ENCODE data around the gene CACNB3. TPM values are rescaled to one million over a fixed set of nuclear protein-coding genes. Genes with fewer than 3 reads are reported as not detected.

The CACNB3 gene
- total and polyA plus RNA-seq, 2 of the 13 experiments (the other 11 are each of a cell fraction or from before 2014, with no cell fraction given) = 0.29 to 0.54 TPM

DNA sequence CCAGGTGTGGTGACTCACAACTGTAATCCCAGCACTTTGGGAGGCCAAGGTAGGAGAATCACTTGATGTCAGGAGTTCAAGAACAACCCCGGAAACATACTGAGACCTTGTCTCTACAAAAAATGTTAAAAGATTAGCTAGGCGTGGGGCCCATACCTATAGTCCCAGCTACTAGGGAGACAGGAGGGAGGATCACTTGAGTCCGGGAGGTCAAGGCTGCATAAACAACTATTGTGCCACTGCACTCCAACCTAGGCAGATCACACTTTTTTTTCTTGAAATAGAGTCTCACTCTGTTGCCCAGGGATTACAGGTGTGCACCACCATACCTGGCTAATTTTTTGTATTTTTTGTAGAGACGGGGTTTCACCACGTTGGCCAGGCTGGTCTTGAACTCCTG, 41.3 kb downstream of the CACNB3 start (continued):
- TF ChIP-seq CENPX (CRISPR knock-in tag; IDR thresholded peaks at IDR 0.05) (no peak), ZBTB8A (CRISPR knock-in tag; IDR thresholded peaks at IDR 0.05; ENCODE audit: borderline replicate concordance, low read depth) (no peak), SP4 (CRISPR knock-in tag; IDR thresholded peaks at IDR 0.05) (no peak), YEATS4 (CRISPR knock-in tag; IDR thresholded peaks at IDR 0.05; ENCODE audit: borderline replicate concordance) (no peak), ZNF296 (CRISPR knock-in tag; conservative IDR thresholded peaks at IDR 0.05) (no peak), CENPT (CRISPR knock-in tag; IDR thresholded peaks at IDR 0.05; ENCODE audit: low read depth) (no peak), SATB2 (CRISPR knock-in tag; IDR thresholded peaks at IDR 0.05) (no peak), ZNF563 (CRISPR knock-in tag; IDR thresholded peaks at IDR 0.05) (no peak), NFKB2 (CRISPR knock-in tag; IDR thresholded peaks at IDR 0.05; ENCODE audit: borderline replicate concordance) (no peak), GFI1 (CRISPR knock-in tag; IDR thresholded peaks at IDR 0.05; ENCODE audit: borderline replicate concordance) (no peak), RBM39 (IDR thresholded peaks at IDR 0.05; ENCODE audit: low read depth, low read length, poor library complexity, severe bottlenecking) (no peak), ZNF432 (CRISPR knock-in tag; IDR thresholded peaks at IDR 0.05; ENCODE audit: borderline replicate concordance) (no peak)
- TF ChIP-seq, protein P1, sequence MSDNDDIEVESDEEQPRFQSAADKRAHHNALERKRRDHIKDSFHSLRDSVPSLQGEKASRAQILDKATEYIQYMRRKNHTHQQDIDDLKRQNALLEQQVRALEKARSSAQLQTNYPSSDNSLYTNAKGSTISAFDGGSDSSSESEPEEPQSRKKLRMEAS (IDR thresholded peaks at IDR 0.05) = no peak
- TF ChIP-seq, protein P2, sequence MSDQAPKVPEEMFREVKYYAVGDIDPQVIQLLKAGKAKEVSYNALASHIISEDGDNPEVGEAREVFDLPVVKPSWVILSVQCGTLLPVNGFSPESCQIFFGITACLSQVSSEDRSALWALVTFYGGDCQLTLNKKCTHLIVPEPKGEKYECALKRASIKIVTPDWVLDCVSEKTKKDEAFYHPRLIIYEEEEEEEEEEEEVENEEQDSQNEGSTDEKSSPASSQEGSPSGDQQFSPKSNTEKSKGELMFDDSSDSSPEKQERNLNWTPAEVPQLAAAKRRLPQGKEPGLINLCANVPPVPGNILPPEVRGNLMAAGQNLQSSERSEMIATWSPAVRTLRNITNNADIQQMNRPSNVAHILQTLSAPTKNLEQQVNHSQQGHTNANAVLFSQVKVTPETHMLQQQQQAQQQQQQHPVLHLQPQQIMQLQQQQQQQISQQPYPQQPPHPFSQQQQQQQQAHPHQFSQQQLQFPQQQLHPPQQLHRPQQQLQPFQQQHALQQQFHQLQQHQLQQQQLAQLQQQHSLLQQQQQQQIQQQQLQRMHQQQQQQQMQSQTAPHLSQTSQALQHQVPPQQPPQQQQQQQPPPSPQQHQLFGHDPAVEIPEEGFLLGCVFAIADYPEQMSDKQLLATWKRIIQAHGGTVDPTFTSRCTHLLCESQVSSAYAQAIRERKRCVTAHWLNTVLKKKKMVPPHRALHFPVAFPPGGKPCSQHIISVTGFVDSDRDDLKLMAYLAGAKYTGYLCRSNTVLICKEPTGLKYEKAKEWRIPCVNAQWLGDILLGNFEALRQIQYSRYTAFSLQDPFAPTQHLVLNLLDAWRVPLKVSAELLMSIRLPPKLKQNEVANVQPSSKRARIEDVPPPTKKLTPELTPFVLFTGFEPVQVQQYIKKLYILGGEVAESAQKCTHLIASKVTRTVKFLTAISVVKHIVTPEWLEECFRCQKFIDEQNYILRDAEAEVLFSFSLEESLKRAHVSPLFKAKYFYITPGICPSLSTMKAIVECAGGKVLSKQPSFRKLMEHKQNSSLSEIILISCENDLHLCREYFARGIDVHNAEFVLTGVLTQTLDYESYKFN (CRISPR knock-in tag; conservative IDR thresholded peaks at IDR 0.05) = peak; percentile 71
- TF ChIP-seq, protein P3, sequence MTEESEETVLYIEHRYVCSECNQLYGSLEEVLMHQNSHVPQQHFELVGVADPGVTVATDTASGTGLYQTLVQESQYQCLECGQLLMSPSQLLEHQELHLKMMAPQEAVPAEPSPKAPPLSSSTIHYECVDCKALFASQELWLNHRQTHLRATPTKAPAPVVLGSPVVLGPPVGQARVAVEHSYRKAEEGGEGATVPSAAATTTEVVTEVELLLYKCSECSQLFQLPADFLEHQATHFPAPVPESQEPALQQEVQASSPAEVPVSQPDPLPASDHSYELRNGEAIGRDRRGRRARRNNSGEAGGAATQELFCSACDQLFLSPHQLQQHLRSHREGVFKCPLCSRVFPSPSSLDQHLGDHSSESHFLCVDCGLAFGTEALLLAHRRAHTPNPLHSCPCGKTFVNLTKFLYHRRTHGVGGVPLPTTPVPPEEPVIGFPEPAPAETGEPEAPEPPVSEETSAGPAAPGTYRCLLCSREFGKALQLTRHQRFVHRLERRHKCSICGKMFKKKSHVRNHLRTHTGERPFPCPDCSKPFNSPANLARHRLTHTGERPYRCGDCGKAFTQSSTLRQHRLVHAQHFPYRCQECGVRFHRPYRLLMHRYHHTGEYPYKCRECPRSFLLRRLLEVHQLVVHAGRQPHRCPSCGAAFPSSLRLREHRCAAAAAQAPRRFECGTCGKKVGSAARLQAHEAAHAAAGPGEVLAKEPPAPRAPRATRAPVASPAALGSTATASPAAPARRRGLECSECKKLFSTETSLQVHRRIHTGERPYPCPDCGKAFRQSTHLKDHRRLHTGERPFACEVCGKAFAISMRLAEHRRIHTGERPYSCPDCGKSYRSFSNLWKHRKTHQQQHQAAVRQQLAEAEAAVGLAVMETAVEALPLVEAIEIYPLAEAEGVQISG (CRISPR knock-in tag; IDR thresholded peaks at IDR 0.05) = no peak
- TF ChIP-seq, protein P4, sequence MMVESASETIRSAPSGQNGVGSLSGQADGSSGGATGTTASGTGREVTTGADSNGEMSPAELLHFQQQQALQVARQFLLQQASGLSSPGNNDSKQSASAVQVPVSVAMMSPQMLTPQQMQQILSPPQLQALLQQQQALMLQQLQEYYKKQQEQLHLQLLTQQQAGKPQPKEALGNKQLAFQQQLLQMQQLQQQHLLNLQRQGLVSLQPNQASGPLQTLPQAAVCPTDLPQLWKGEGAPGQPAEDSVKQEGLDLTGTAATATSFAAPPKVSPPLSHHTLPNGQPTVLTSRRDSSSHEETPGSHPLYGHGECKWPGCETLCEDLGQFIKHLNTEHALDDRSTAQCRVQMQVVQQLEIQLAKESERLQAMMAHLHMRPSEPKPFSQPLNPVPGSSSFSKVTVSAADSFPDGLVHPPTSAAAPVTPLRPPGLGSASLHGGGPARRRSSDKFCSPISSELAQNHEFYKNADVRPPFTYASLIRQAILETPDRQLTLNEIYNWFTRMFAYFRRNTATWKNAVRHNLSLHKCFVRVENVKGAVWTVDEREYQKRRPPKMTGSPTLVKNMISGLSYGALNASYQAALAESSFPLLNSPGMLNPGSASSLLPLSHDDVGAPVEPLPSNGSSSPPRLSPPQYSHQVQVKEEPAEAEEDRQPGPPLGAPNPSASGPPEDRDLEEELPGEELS (CRISPR knock-in tag; IDR thresholded peaks at IDR 0.05) = peak; percentile 62
- TF ChIP-seq, protein P5, sequence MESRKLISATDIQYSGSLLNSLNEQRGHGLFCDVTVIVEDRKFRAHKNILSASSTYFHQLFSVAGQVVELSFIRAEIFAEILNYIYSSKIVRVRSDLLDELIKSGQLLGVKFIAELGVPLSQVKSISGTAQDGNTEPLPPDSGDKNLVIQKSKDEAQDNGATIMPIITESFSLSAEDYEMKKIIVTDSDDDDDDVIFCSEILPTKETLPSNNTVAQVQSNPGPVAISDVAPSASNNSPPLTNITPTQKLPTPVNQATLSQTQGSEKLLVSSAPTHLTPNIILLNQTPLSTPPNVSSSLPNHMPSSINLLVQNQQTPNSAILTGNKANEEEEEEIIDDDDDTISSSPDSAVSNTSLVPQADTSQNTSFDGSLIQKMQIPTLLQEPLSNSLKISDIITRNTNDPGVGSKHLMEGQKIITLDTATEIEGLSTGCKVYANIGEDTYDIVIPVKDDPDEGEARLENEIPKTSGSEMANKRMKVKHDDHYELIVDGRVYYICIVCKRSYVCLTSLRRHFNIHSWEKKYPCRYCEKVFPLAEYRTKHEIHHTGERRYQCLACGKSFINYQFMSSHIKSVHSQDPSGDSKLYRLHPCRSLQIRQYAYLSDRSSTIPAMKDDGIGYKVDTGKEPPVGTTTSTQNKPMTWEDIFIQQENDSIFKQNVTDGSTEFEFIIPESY (CRISPR knock-in tag; IDR thresholded peaks at IDR 0.05) = no peak
- TF ChIP-seq, protein P6, sequence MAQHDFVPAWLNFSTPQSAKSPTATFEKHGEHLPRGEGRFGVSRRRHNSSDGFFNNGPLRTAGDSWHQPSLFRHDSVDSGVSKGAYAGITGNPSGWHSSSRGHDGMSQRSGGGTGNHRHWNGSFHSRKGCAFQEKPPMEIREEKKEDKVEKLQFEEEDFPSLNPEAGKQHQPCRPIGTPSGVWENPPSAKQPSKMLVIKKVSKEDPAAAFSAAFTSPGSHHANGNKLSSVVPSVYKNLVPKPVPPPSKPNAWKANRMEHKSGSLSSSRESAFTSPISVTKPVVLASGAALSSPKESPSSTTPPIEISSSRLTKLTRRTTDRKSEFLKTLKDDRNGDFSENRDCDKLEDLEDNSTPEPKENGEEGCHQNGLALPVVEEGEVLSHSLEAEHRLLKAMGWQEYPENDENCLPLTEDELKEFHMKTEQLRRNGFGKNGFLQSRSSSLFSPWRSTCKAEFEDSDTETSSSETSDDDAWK (CRISPR knock-in tag; IDR thresholded peaks at IDR 0.05) = no peak
